ENCODE data around the gene MAP3K7.

- no peak for TF ChIP-seq CTCF (IDR thresholded peaks at IDR 0.05 in 8 of 11, conservative IDR thresholded peaks at IDR 0.05 in 3 of 11)
- no peak for TF ChIP-seq POLR2A (IDR thresholded peaks at IDR 0.05)
Observed at GRCh38 chr6:90502866-90503407, 83.9 kb downstream of the MAP3K7 start.
